ENCODE results near the gene USH2A.

GRCh38 chr1:215899901-215900300 is 523.3 kb downstream of the USH2A start:
- TF ChIP-seq, protein P1, sequence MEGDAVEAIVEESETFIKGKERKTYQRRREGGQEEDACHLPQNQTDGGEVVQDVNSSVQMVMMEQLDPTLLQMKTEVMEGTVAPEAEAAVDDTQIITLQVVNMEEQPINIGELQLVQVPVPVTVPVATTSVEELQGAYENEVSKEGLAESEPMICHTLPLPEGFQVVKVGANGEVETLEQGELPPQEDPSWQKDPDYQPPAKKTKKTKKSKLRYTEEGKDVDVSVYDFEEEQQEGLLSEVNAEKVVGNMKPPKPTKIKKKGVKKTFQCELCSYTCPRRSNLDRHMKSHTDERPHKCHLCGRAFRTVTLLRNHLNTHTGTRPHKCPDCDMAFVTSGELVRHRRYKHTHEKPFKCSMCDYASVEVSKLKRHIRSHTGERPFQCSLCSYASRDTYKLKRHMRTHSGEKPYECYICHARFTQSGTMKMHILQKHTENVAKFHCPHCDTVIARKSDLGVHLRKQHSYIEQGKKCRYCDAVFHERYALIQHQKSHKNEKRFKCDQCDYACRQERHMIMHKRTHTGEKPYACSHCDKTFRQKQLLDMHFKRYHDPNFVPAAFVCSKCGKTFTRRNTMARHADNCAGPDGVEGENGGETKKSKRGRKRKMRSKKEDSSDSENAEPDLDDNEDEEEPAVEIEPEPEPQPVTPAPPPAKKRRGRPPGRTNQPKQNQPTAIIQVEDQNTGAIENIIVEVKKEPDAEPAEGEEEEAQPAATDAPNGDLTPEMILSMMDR (IDR thresholded peaks at IDR 0.05) = no peak
- no peak for TF ChIP-seq POLR2A (IDR thresholded peaks at IDR 0.05)
